Activated CD4-positive, alpha-beta T cell treated with anti-CD3 and anti-CD28 coated beads for 4 hours (primary cell): ENCODE measurements around the gene DNAH8.

Source experiments
- DNase-seq, 2 donors: peaks; one replicate each; pipeline ENCODE4 v3.0.0-alpha.2; 2020

DNAH8 gene

DNA sequence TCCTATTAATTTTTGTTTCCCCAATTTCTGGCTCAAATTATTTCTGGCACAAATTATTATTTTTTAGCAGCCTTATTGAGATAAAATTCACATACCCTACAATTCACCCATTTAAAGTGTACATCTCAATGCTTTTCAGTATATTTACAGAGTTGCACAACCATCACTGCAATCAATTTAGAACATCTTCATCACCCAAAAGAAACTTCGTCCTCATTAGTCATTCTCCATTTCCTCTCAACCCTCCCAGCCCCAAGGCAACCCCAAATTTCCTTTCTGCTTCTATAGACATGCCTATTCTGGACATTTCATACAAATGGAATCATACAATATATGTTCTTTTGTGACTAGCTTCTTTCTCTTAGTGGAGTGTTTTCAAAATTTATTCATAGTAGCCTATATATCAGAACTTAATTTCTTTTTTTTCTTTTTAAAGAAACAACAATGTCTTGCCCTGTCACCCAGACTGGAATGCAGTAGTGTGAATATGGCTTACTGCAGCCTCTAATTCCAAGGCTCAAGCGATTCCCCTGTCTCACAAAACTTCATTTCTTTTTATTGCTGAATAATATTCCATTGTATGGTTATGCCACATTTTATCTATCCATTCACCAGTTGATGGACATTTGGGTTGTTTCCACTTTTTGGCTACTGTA lies 84.5 kb downstream of the DNAH8 start:
- DNase-seq: no peak

DNA sequence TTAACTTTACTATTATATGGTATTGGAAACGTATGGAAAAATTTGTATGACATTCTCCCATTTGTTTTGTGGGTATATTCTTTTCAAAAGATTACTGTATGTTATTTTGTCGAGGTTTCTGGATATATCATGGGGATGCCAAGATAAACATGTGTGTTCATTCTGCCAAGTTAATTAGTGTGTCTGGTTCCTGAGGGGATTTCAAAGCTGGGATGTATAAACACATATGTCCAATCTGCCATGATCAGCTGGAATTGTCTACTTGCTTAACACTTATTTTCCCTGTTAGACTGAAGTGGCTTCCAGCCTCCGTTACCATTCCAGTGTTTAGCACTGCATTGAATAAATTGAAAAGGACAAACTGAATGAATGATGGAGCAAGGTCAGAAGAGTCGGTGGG lies 86.2 kb downstream of the DNAH8 start:
- DNase-seq: no peak

DNA sequence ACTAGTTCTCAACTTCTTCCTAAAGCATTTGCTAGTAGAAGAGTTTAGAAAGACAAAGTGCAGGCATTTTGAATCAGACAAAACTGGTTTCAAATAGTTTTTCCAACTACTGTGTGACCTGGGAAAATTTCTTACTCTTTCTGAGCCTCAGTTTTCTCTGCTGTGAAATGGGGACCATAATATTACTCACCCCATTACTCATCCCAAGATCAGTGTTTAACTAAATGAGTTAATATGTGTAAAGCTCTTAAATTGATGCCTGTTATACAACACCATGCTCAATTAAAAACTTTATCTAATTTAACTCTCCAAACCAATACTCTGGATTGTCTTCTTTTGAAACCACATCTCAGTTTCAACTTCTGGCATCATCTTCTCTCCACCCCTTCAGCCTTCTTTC lies 87.4 kb downstream of the DNAH8 start:
- DNase-seq: no peak

DNA sequence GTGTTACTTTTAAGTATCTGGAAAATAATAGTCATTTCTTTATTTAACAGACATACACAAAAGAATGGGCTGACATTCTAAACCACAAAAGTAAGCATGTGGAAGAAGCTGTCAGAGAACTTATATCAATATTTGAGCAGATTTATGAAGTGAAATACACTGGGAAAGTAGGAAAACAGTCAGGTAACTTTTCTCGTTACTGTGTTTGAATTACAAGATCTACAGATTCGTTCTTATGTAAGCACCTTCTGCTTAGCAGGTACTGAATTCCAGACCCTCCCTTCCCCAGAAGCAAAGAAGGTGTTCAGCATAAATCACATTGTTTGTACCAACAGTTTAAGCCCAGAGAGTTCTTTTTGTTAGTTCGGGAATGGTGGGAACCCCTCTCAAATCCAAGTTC lies 88.0 kb downstream of the DNAH8 start:
- no peak for DNase-seq

DNA sequence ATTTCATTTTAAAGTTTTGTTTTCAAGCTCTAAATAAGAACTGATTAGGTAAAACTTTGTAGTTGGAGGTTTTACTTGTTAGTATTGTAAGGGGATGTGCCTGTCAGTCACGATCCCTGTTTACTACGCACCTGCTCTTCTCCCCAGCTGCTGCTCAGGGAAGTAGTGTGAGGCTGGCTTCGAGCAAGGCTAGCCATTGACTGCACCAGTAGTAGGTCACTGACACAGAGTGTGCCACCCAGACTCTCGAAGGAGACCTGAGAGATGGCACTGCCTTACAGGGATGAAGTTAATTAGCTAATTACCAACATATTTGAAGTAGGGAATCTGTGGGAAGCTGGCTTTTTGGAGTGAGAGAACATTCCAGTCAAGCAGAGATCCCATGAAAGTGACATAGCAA lies 89.2 kb downstream of the DNAH8 start:
- DNase-seq: no peak

DNA sequence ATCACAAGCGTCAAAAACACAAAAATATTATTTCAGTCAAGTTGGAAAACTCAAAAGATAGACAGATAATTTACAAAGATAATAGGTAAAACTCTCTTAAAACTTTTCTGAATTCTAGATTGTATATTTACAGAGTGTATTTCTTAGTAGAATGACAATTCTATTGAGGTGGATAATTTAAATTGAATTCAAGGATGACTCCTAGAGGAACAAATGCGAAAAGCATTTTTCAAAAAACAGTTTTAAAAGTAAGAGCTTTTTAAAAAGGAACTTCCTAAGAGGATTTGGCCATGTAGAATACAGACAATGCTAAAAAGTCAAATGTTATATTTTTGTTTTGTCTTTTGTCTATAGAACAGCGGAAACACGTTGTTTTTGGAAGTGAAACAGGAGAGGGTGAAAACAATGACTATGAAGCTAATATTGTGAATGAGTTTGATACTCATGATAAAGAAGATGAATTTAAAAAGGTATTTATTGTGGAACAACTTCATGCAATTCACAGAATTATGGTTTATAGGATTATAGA lies 90.1 kb downstream of the DNAH8 start:
- no peak for DNase-seq

DNA sequence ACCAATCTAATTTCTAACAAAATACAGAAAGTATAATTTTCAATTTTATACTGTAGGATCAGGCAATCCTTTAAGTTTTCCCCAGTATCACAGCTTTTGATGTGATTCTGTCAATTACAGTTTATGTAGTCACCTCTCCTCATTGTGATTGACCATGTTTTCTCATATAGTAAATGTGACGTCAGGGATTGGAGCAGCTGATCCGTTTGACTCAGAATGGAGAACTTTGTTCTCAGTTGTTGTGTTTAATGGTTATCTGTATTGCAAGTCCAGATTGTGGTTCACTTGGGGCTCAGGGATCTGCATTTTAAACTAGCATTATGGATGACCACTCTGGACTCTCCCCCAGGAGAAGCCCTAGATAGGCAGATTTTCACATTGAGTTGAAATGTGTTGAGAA lies 90.6 kb downstream of the DNAH8 start:
- DNase-seq: no peak

DNA sequence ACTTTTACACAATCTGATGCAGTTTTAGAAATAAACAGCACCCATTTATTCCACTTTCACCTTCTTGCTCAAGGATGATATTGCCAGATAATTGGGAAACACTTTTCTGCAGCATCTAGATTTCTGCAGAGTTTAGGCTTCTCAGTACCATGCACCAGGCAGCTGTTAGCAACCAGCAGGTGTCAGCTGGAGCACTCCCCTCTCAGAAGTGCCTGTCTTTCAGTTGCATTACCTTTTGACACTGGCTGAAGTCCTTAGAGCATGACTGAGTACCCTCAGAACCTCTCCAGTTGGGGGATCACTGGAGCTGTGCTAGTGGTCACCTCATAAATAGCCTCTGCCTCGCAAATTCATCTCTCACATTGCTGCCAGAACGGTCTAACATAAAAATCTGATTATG lies 91.2 kb downstream of the DNAH8 start:
- no peak for DNase-seq

DNA sequence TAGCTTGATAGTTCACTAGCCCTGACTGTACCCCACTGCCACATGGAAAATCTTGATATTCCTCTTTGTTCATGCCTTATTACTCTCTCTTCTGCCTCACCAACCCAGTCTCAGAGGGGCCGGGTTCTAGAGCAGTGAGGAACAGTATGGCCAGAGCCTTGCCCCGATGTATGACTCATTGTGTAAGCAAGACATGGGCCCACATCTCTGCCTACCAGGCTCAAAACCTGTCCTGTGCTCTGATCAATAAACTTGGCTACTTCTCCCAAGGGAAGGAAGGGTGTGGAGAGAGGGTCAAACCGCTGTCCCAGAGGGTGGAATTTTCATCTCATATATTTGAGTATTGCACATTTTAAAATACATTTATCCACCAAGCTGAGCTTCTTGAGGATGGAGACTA lies 91.7 kb downstream of the DNAH8 start:
- DNase-seq: no peak

DNA sequence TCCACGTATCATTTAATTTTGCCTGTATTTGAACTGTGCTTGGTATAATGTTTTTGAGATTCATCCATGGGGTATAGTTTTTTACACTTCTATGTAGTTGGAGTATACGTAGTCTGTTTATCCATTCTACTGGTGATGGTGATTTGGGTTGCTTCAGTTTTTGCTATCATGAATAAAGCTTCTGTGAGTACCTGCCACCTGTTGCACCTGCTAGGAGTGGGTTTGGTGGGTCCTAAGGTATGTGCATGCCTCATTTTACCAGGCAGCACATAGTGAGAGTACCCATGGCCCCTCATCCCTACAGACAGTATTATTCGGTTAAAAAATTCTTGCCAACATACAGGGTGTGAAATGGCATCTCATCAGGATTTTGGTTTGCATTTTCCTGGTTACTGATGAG lies 92.9 kb downstream of the DNAH8 start:
- no peak for DNase-seq

DNA sequence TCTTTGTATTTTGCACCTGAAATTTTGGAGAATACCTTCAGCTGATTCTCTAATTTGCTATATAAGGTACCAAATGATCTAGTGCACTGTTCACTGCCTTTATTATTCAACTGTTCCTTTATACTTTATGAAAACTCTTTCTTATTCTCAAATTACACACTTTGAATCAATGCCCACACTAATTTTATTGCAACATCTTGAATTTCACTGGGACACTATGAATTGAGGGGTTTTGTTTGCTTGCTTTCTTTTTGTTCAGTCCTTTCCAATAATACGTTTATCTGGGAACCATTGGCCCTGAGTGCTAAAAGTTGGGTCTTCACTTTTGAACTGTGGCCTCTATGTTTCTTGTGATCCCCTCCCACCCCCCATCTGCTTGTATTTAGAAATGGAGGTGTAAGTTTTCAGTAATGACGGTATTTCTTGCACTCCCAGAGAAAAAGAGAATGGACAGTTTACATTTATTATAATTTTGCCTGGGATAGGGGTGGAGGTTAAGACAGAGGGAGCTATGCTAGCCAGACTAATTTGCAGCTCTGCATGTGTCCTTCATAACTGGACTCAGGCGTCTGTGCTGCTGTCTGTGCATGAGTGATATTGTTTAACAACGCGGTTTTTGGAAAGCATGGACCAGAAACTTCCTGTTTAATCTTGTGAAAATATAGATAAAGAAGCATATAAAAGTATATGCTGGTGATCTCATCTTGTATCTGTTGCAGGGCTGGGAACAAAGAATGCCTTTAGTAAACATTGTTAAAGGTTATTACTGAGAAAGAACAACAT lies 98.1 kb downstream of the DNAH8 start:
- no peak for DNase-seq

DNA sequence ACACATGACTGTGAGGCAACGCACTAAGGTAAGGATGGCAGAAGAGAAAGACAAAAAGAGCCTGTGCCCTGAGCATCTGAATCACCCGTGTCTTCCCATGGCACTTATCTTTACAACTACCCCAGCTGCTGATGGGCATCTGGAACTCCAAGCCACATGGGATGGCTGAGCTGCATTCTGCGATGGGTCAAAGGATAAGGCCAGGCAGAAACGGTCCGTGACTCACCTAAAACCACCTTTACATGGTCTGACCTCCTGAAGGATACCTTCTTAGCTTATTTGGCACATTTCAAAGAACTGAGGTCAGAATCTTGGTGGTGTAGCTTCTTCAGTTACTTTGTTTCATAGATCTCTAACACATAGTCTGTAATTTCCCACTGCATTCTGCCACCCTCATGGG lies 99.7 kb downstream of the DNAH8 start:
- no peak for DNase-seq

DNA sequence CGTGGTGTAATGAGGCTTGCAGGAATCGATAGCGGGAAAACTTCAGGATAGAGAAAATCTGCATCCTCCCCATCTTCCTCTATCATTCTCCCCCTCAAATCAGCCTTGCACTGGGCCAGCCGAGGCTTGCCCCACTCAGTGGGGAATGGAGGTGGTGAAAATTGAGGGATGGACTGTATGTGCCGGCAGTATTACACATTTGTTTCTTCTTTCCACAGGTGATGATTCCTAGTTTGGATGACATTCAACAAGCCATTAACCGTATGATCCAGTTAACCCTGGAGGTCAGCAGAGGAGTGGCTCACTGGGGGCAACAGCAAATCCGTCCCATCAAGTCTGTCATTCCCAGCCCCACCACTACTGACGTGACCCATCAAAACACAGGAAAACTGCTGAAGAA lies 100.1 kb downstream of the DNAH8 start:
- DNase-seq: no peak

DNA sequence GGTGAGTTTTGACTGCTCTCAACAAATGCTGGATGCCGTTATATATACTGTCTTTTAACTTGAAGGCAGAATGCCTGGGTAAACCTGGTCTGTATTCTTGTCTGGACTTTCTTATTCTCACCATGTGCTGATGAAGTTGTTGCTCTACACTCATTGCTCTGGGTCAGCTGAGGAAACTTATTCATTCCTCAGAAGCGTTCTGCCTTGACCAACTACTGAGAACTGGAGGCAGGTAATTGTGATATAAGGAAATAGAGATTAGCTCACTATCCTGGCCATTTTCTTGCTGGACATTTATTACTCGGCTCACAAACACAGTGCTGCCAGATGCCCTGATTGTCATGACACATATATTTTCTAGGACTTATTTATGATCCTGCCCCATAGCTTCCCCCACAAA lies 103.6 kb downstream of the DNAH8 start:
- no peak for DNase-seq

DNA sequence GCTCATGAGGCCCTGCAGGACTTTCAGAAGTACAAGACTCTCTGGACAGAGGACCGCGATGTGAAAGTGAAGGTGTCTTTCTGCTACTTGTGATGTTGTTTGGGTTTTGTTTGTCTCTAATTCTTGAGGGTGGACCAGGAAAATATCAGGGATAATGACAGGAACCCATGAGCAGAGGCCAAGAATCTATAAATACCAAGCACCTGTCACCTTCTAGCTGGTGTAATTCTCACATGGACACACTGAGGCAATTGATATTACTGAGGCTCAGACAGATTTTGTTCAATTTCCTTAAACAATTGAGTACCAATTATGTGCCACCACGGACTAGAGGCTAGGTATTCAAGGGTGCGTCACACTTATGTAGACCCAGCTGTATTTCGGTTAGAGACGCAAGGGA lies 107.9 kb downstream of the DNAH8 start:
- no peak for DNase-seq

DNA sequence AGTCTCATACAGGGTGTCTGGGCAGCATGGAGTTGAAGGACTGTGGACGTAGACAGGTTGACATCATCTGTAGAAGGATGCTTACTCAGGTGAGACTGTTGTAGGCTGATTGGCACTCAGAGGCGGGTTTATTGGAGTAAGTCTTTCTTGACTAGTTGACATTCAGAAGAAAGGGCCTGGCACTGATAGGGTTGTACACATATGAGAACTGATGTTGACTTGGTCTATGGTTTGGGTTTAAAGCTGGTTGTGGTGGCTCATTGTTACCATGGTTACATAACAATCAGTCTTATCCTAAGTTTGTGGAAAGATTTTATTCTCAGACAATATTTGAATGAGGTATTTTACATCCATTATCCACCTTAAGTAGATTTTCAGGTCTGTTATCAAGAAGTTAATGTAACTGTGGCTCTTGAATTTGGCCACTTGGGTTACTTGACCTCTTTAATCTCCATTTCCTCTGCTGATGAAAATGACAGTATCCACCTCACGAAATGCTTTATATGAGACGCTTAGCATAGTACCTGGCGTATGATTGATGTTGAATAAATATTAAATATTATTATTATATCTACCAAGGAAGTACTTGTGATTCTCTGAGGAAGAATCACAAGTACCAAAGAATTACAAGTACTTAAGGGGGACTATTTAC lies 109.3 kb downstream of the DNAH8 start:
- no peak for DNase-seq

DNA sequence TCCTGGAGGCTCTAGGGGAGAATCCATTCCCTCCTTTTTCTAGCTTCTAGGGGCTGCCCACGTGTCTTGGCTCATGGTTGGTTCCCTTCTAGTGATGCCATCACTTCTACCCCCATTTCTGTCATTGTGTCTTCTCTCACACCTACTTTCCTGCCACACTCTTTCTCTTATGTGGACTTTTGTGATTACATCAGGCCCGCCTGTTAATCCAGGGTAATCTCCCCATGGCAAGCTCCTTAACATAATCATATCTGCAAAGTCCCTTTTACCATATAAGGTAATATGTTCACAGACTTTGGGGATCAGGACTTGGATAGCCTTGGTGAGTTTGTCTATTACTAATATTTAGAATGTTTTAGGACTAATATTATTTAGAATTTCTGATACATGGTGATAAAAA lies 111.9 kb downstream of the DNAH8 start:
- DNase-seq: no peak

DNA sequence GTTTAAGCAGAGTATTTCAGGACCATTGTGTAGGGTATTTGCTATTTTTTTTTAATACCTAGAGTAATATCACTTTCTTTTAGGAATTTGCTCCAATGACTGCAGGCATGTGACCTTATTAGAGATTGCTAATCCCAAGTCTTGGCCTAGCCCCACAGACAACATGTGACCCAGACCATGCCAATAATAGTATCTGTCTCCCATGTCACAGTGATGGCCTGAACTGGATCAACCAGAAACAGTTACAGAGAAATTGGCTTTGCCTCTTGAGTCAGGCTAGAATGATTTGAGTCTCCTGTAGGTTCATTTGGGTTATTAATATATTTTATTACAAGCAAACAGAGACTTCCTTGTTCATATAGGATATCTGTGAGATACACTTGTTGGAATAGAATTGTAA lies 116.8 kb downstream of the DNAH8 start:
- no peak for DNase-seq

DNA sequence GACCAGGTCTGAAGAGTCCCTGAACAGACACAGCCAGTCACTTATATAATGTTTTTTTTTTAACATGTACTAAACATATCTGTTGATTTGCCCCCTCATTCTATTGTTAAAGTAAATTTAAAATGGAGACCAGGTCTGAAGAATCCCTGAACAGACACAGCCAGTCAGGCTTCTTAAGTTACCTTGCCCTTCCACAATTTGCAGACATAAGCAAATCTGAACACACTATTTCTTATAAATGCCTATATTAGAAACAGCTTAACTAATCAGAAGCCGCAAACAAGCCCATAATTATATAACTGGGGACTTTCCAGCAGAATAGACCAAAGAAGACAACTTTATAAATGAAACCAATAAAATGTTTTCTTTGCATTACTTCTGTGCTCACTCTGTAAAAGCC lies 118.2 kb downstream of the DNAH8 start:
- DNase-seq: no peak

DNA sequence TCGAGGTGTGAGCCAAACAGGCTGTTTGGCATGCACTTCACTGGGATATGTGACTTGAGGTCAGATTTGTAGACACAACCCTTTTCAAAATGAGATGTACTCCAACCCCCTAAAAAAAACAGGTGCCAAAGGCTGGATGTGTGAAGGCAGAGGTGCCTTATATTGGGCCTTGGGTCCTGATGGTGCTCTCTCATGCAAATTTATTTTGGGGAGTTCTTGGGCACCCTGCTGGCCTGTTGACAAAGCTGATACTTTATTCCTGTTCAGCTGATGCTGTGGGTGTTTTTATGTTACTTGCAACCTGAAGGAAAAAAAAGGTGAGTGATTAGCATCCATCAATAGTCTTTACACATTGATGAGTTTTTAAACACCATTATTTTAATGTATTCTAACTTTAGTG lies 121.5 kb downstream of the DNAH8 start:
- no peak for DNase-seq

DNA sequence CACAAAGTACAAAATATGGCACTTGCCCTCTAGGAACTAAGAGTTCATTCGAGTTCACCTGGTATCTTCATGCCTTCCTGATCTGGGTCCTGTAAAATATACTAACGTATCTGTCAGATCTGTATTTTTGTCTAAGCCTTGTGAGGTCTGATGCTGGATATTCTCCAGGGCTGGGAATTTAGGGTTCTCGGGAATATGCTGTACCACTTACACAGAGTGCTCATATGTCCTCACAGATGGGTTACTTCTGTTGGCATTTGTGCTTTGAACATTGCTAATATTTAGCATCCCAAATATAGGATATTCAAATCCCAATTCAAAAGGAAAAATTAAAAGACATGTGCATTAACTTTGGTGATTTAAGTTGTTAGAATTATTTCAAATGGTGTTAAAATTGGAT lies 122.0 kb downstream of the DNAH8 start:
- no peak for DNase-seq

DNA sequence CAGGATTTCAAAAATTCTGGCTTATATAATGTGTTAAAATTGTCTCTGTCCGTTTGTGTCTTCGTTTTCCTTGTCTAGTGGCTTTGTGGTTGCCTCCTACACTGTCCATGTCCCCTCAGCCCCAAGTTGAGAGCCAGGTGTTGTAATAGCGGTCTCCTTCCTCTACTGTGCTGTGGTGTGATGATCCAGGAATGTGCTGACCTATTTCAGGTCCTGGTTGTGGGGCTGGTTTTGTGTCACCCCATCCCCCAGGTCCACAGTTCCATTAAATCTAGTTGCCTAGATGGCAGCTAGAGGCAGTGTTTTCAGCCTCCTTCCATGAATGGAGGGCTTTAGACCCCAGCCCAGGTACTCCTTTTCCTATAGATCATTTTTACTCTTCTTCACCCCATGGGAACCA lies 128.7 kb downstream of the DNAH8 start:
- DNase-seq: no peak

DNA sequence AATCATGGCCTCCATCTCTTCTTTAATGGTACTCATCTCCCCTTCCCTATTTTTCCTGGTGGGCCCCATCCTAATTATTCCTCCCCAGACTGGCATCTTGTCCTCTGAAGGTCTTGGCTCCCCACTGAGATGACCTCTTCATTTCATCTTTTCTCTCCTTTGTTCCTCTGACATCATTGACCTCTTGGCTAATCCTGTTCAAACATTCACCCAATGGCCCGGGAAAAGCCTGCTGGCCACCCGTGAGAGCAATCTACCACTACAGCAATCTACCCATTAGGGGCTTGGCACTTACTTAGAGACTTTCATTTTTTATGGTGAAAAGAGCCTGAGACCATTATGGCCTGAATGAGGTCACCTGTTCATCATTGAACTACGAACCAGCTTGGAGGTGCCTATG lies 130.8 kb downstream of the DNAH8 start:
- no peak for DNase-seq

DNA sequence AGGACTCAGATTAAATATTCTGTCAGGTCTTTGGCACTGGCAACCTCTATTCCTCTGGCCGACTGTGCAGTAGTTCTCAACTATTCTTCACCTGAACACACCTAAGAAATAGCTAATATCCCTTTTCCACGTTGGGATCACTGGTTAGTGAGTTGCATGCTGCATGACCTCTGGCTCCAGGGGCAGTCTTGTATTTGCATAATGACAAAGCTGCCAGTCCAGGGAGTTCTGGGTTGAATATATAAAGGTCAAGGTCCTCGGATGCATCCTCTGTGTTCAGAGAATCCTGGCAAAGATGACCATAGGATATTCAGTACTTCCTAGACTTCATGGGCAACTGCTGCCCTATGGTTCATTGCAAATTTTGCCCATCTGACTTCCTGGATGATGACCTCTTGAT lies 131.2 kb downstream of the DNAH8 start:
- DNase-seq: no peak
